HuH-7 (cell line): ENCODE data around the gene ZNF709.
"Not testable (repeated sequence)": the region's sequence is repeated elsewhere in the genome, so short reads cannot be mapped to it uniquely, and the experiment has no call there.

Experiments
- DNase-seq: peaks from one replicate; pipeline ENCODE4 v3.0.0; 2011; ENCODE audit warnings: low spot score

Gene ZNF709

DNA sequence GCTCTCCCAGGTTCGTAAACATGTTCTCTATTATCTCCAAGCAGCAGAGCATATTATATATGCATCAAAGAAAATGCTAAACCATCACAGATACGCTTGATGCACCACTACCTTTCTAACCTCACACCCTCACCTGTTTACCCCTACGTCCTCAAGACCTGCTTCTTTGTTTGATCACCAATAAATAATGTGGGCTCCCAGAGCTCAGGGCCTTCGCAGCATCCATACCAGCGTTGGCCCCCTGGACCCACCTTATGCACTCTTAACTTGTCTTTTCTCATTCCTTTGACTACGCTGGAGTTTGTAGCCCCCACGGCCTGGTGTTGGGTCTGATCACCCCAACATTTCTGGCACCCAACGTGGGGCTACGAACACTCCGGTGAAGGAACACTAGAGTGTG is 33.8 kb downstream of the ZNF709 start:
- DNase-seq, result no peak

DNA sequence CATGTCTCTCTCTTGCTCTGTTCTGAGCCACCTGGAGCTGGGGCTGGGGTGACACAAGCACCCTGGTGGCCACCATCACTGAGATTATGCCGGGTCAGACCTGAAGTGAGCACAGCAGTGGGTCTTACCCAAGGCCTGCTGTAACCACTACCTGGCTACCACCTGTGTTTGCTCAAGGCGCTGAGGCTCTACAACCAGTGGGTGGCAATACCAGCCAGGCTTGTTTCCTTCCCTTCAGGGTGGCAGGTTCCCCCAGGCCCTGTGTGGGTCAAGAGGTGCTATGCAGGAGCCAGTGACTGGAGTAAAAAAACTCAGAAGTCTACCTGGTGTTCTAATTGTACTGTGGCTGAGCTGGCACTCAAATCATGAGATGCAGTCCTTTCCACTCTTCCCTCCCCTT is 35.8 kb downstream of the ZNF709 start:
- no peak for DNase-seq

DNA sequence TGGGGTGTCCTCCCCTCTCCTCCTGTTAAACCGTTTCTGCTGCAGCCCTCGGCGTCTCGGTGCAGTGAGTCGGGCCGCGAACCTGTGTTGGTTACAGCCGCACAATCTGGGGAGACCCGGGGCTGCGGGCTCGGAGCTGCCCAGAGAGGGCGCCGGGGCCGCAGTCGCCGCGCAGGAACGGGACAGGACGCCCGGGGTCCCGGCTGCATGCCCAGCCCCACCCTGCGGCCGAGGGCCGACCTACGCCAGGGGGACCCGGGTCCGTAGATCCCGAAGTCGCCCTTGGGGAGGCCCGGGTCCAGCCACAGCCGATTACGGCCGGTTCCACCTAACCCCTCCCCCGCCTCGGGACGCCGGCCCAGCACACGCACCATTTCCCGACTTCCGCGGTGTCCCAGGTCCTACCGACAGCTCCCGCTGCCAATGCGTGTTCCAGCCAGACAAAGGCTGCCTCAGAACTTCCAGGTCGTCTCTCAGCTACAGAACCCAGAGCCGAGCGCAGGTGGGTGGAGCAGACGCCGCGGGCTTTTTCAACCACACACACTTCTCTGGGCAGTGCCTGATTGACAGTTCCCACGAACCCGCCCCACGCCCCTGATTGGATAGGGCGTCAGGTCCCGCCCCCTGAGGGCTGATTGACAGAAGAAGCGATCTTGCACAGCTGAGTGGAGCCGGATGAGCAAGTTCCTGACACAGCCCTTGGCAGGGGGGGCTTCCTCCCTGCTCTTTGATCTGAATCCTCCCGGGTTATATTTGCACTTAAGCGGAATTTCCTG is 43.9 kb downstream of the ZNF709 start, which contains the start of gene ZNF443:
Gene ZNF443 (minus strand): TSS at position 481 of the 776 bp plus-strand sequence. CDS start 107 bp downstream, at position 374.
- DNase-seq, result peak; percentile 74

DNA sequence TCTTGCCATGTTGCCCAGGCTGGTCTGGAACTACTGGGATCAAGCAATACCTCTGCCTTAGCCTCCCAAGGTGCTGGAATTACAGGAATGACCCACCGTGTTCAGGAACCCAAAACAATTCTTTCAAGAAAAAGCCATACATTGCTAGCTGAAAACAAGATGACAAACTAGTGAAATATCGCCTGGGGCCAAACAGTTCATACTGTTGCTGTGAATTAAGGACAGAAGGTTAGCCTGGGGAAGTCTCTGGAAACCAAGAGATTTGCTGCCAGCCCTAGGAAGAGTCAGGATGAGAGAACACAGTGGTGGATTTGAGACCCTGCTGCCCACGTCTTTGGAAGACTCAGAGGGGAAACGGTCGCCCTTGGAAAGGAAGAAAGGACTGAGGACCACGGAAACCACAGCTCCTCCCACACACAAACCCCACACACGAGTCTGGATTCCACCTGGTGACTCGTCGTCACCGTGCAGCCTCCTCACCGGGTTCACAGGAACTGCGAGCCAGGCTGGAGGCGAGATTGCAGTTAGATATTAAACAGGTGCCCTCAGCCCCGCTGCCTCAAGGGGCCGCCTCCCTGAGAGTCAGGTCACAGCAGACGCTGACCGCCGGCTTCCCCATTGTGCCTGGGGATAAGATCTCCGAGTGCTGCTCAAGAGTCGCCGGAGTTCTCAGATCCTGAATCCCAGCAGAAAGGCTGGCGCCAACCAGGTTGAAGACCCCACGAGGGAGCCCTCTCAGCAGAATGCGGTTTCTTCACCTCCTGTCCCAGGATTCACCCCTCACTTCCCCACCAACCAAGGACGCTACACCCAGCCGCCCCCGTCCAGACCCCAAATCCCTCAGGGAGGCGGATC is 44.7 kb downstream of the ZNF709 start:
- DNase-seq, result not testable (repeated sequence)

DNA sequence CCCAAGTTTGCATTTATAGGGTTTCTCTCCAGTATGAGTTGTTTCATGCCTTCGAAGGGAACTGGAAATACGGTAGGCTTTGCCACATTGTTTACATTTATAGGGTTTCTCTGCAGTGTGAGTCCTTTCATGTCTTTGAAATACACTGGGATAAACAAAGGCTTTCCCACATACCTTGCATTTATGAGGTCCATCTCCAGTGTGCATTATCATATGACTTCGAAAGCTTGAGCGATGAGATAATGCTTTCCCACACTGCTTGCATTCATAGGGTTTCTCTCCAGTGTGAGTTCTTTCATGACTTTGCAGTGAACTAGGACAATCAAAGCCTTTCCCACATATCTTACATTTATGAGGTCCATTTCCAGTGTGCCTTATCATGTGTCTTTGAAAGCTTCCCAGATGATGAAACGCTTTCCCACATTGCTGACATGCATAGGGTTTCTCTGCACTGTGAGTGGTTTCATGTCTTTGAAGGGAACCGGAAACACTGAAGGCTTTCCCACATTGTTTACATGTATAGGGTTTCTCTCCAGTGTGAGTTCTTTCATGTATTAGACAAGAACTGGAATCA is 53.8 kb downstream of the ZNF709 start:
- not testable (repeated sequence) for DNase-seq

DNA sequence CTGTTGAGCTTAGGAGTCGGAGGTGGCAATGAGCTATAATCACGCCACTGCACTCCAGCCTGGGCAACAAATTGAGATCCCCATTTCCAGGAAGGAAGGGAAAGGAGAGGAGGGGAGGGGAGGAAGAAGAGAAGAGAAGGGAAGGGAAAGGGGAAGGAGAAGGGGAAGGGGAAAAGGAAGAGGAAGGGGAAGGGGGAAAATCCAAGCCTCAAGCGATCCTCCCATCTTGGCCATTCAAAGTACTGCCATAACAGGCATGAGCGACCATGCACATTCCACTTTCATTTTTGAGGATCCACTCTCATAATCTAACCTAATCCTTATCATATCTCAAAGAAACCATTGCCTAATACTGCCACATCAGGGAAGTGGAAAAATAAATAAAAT is 58.7 kb downstream of the ZNF709 start:
- DNase-seq, result no peak

DNA sequence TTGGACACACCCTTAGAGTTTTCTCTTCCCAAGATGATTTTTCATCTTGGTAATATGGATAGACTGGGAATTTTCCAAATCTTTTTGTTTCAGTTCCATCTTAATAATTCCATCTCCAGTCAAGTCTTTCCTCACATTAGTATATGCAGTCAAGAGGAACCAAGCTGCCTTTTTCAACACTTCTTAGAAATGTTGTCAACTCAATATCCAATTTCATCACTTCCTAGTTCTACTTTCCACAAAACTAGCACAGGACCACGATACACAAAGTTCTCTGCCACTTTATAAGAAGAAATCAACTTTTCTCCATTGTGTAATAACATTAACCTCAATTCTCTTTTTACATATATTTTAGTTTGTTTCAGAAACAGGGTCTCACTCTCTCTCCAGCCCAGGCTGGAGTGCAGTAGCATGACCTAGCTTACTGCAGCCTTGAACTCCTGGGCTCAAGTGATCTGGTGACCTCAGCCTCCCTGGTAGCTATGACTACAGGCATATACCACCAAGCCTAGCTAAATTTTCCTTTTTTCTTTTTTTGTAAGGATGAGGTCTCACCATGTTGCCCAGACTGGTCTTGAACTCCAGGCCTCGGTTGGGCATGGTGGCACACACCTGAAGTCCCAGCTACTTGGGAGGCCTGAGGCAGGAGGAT is 59.3 kb downstream of the ZNF709 start:
- DNase-seq, result no peak

DNA sequence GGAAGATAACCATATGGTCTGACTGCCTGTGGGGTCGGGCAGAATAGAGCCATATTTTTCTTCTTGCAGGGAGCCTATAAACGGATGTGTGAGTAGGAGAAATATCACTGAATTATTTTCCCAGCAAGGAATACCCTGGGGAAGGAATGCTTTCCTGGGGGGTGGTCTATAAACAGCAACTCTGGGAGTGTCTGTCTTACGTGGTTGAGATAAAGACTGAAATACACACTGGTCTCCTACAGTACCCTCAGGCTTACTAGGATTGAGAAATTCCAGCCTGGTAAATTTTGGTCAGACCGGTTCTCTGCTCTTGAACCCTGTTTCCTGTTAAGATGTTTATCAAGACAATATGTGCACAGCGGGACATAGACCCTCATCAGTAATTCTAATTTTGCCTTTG is 67.3 kb downstream of the ZNF709 start:
- DNase-seq, result not testable (repeated sequence)

DNA sequence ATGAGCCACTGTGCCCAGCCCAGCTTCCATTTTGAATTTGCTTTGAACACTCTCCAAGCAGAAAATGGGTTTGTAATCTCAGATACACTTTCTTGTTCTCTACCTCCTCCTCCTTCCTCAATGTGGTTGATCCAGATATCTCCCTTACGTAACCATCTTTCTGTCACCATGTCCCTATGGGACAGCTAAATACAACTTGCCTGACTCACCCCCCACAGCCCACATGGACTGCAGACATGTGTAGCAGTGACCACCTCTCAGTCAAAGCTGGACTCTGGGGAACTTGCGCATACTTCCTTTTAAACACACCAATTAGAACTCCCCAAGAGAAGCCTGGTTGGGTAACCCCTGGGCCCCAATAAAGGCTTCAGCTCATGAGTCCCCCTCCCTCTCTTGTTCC is 72.7 kb downstream of the ZNF709 start:
- DNase-seq, result no peak
